Measurements from ENCODE around the gene ARHGEF10L.

ARHGEF10L gene

GRCh38 chr1:17550729-17551584 is 11.5 kb downstream of the ARHGEF10L start:
- DNase-seq, result no peak

- DNase-seq, result peak; percentile 35
Measured at GRCh38 chr1:17551755-17552234, 12.3 kb downstream of the ARHGEF10L start.

GRCh38 chr1:17553975-17554700 is 14.6 kb downstream of the ARHGEF10L start:
- DNase-seq, result no peak

GRCh38 chr1:17554954-17555353 is 15.5 kb downstream of the ARHGEF10L start:
- no peak for DNase-seq

GRCh38 chr1:17557986-17558385 is 18.5 kb downstream of the ARHGEF10L start:
- no peak for DNase-seq

- DNase-seq, result no peak
Measured at GRCh38 chr1:17558541-17558940, 19.0 kb downstream of the ARHGEF10L start.

GRCh38 chr1:17558954-17559614 is 19.6 kb downstream of the ARHGEF10L start:
- no peak for DNase-seq

GRCh38 chr1:17559615-17560419 is 20.3 kb downstream of the ARHGEF10L start:
- DNase-seq, result no peak

- DNase-seq, result no peak
Measured at GRCh38 chr1:17561247-17561548, 21.7 kb downstream of the ARHGEF10L start.

- no peak for DNase-seq
Measured at GRCh38 chr1:17561561-17561985, 22.1 kb downstream of the ARHGEF10L start.

- DNase-seq, result no peak
Measured at GRCh38 chr1:17562375-17562774, 22.9 kb downstream of the ARHGEF10L start.

- DNase-seq, result no peak
Measured at GRCh38 chr1:17563494-17564281, 24.2 kb downstream of the ARHGEF10L start.

- DNase-seq, result no peak
Measured at GRCh38 chr1:17564458-17565393, 25.2 kb downstream of the ARHGEF10L start.

- DNase-seq, result no peak
Measured at GRCh38 chr1:17565461-17566252, 26.2 kb downstream of the ARHGEF10L start.

GRCh38 chr1:17566417-17566816 is 26.9 kb downstream of the ARHGEF10L start:
- DNase-seq, result no peak

- no peak for DNase-seq
Measured at GRCh38 chr1:17566892-17567291, 27.4 kb downstream of the ARHGEF10L start.

GRCh38 chr1:17567582-17567981 is 28.1 kb downstream of the ARHGEF10L start:
- DNase-seq, result no peak

- DNase-seq, result no peak
Measured at GRCh38 chr1:17568014-17568900, 28.8 kb downstream of the ARHGEF10L start.
